Measurements from ENCODE around the gene MYOZ1.

MYOZ1 gene

GRCh38 chr10:73597346-73597745 lies 43.9 kb downstream of the MYOZ1 start:
- DNase-seq (ENCODE audit: low read depth in 2 of 2), result no peak

DNA sequence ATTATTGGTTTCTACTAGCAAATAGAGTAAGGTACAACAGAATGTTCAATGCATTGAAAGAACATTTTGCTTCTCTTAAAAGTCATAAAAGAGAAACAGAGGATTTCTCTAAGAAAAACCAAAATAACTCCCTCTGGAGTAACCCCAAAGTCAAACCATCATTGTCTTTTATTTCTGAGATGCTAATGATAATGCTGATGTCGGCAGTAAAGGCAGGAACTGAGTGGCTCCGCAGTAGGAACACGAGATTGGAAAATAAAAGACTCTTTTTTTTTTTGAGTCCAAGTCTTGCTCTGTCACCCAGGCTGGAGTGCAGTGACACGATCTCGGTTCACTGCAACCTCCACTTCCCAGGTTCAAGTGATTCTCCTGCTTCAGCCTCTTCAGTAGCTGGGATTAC lies 47.5 kb downstream of the MYOZ1 start:
- DNase-seq (ENCODE audit: low read depth in 2 of 2), result no peak

DNA sequence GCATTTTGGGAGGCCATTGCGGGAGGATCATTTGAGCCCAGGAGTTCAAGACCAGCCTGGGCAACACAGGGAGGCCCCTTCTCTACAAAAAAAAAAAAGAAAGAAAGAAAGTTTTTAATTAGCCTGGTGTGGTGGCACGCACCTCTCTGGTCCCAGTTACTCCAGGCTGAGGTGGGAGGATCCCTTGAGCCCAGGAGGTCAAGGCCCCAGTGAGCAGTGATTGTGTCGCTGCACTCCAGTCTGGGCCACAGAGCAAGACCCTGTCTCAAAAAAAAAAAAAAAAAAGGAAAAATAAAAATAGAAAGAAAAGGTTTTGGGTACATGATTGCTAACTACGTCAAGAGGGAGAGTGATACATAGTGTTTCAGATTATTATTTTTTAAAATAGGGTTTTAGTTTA lies 48.2 kb downstream of the MYOZ1 start:
- no peak for DNase-seq (ENCODE audit: low read depth in 2 of 2)

DNA sequence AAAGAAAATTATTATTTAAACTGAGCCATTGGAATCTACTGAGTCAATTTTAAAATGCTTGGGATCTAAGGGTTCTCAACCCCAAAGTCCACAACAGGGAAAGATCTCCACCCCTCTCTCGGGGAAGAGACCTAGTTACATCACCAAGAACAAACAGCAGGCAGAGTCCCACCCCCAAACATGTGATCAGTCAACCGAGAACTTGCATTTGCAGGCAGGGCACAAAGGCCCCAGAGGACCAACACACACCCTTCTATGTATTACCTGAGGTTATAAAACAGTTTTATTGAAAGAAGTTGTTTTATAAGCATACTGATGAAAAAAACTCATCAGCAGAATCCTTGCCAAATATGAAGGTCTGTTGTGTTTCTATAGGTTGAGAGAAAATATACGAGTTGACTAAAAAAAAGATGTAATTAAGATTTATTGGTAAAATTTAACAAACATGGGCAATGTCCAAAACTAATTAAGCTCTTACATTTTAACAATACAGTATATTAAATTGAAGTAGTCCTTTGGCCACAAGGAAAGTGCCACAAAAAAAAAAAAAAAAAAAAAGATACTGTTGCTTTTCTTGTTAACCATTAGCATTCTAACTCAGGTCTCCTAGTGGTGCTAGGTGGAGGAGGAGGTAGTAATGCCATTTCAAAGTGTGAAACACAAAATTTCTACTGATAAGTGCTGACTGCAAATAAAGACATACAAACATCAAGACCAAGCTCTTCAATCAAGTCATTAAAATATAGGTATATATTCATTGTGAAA lies 49.2 kb downstream of the MYOZ1 start:
- no peak for DNase-seq (ENCODE audit: low read depth in 2 of 2)

DNA sequence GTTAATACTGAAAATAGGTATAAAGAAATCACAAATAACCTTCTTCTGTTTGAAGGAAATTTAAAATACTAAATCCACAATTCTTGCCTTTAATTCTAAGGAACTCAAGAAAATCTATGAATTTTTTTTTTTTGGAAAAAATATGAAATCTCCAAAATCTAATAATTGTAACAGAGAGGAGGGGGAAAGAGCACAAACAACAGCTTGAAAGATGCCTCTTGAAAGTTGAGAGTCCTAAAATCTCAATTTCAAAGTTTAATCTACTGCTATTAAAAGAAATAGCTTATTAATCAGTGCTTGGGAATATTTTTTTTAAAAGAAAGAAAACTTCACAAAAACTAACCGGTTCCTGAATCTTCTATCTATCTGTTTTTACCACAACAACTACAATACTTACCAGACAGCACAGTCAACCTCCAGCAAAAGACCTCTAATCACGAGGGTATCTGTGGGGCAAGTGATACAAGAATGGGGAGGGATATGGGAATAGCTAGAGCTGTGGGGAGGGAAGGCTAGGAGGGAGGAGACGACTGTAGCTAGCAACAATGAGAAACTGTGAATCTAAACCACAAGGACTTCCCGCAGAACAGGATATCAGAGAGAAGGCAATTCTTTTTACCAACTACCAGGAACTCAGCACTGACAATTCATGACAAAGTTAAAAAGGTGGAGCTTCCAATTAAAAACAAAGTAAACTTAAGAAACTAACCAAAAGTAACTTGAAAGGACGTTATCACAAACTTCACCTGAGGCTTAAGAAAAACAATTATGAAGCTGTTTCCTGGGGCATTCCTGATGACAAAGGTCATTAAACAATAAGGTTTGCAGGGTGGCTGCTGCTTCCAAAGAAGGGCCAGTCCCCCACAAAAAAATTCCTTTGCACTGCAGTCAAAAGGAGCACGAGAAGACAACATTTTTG lies 50.1 kb downstream of the MYOZ1 start, which contains the start of gene USP54:
USP54 (minus strand) TSS at position 462 of the 919 bp plus-strand sequence. CDS start 15,684 bp downstream, outside the sequence.
- no peak for DNase-seq (ENCODE audit: low read depth in 2 of 2)

DNA sequence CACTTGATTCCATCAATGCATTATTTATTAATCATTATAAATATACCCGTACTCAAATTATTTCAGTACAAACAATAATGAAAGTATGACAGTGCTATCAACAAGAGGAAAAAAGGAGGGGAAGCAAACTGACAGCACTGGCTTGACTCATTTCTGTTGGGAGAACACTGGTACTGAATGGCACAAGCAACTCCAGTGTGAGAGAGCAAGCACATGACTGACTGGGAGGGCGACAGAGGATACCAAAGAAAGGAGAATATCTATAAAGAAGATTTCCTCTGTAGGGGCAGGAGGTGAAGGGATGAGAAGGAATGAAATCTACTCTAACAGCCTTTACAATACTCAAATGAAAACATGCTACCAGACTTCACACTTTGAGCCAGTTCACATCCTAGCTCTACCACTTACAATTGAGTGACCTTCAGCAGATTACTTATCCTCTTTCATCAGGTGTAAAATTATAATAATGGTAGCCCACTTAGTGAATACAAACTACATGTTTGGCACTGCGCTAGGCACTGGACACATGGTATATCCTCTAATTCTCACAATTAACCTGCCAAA lies 51.6 kb downstream of the MYOZ1 start:
- DNase-seq (ENCODE audit: low read depth in 2 of 2), result no peak

GRCh38 chr10:73588656-73589055 lies 52.6 kb downstream of the MYOZ1 start:
- no peak for DNase-seq (ENCODE audit: low read depth in 2 of 2)

DNA sequence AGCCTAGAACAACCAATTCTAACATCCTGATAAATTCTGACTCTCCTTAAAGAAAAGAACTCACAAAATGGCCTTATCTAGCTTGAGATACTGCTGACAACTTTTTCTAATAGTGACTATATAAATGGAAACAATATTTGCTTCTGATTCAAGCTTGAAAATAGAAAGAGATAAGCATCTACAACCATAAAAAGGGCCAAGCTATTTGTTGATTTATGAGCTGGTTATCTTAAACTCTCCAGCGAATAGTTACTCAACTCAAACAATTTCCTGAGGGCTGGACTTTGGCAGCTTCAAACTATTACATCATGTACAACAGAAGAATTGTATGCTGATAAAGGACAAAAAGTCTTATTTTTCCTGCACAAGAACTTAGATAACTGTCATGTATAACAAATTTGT lies 54.7 kb downstream of the MYOZ1 start:
- DNase-seq (ENCODE audit: low read depth in 2 of 2), result no peak

DNA sequence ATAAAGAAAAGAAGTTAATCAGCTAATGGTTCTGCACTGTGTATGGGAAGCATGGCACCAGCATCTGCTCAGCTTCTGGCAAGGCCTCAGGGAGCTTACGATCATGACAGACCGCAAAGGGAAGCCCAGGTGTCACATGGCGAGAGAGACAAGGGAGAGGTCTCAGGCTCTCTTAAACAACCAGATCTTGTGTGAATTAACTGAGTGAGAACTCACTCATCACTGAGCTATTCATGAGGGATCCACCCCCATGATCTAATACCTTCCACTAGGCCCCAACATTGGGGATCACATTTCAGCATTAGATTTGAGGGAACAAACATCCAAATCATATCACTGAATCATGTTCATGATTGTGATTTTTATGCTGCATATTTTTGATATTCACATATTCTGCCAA lies 55.9 kb downstream of the MYOZ1 start:
- no peak for DNase-seq (ENCODE audit: low read depth in 2 of 2)

DNA sequence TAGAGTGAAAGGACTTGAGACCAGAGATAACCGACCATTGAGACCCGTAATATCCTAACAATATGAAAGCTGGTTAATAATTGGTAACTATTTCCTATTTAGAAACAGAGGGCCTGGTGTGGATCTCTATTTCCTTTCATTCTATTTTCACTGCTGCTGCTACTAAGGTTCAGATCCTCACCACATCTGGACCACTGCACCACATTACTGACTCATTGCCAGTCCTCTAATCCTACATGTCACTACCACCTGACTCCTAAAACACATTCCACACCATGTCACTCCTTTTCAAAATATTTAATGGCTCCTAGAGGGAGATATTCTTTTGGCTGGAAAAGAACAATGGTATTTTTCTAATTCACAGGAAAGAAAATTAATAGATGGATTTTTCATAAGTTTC lies 56.5 kb downstream of the MYOZ1 start:
- no peak for DNase-seq (ENCODE audit: low read depth in 2 of 2)

DNA sequence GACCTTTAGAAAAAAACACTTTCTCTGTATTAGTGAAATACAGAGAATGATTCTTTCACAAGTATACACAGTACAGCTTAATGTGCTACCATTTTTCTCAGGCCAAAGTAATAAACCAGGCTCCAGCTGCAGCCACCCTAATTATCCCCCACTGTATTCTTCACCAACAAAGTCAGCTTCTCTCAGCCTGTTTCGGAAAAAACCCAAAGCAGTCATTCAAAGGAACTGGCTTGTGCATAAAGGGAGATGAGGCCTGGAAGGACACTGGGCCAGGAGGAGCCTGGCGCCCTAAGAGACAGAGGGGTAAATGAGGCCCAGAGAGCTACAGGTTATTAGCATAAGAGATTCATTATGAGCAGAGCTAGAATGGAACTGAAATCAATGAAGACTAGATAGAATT lies 59.4 kb downstream of the MYOZ1 start:
- no peak for DNase-seq (ENCODE audit: low read depth in 2 of 2)

Measured in stimulated activated CD8-positive, alpha-beta memory T cell treated with anti-CD3 and anti-CD28 coated beads, Interleukin-15, amount 100 ng/mL, for 48 hours (primary cell).